KMS-11 (cell line): Measurements from ENCODE around the gene ELK3.

Experiments
- H2AFZ ChIP-seq: fragments of 200-600 bp; sonication (generic); 2 replicates; pipeline ENCODE4 v1.6.1; 2016; ENCODE audit warnings: antibody characterized with exemption, mixed run types, low read depth
- H3K27ac ChIP-seq: fragments of 200-600 bp; sonication (generic); 2 replicates; pipeline ENCODE4 v1.6.1; 2016; ENCODE audit warnings: mild to moderate bottlenecking, mixed run types
- H3K27me3 ChIP-seq: fragments of 200-600 bp; sonication (generic); 2 replicates; pipeline ENCODE4 v1.6.1; 2017; ENCODE audit warnings: mild to moderate bottlenecking, low read depth, mixed run types, moderate library complexity; ENCODE audit not compliant: insufficient read depth
- H3K36me3 ChIP-seq: fragments of 200-600 bp; sonication (generic); 2 replicates; pipeline ENCODE4 v1.6.1; 2017; ENCODE audit warnings: mild to moderate bottlenecking, mixed run types; ENCODE audit not compliant: insufficient read depth
- H3K4me1 ChIP-seq: fragments of 200-600 bp; sonication (generic); 2 replicates; pipeline ENCODE4 v1.6.1; 2016; ENCODE audit warnings: mild to moderate bottlenecking, low read depth, mixed run types; ENCODE audit not compliant: poor library complexity, severe bottlenecking
- H3K4me2 ChIP-seq: fragments of 200-600 bp; sonication (generic); 2 replicates; pipeline ENCODE4 v1.7.0; 2016; ENCODE audit warnings: mild to moderate bottlenecking, mixed run types
- H3K4me3 ChIP-seq: fragments of 200-600 bp; sonication (generic); IDR thresholded peaks from 2 replicates; pipeline ENCODE4 v1.6.1; 2017; ENCODE audit warnings: low read depth, low read length, mixed read lengths; ENCODE audit not compliant: insufficient read depth
- H3K79me2 ChIP-seq: fragments of 200-600 bp; sonication (generic); 2 replicates; pipeline ENCODE4 v1.6.1; 2016; ENCODE audit warnings: low read depth, mixed run types; ENCODE audit not compliant: insufficient read depth
- H3K9ac ChIP-seq: fragments of 200-600 bp; sonication (generic); 2 replicates; pipeline ENCODE4 v1.6.1; 2016; ENCODE audit warnings: mild to moderate bottlenecking, mixed run types
- H4K20me1 ChIP-seq: fragments of 200-600 bp; sonication (generic); 2 replicates; pipeline ENCODE4 v1.6.1; 2016; ENCODE audit warnings: mild to moderate bottlenecking, mixed run types; ENCODE audit not compliant: insufficient read depth
- TF ChIP-seq, protein P1 (sequence below): fragments of 200-600 bp; sonication (generic); conservative IDR thresholded peaks from 2 replicates; pipeline ENCODE4 v1.6.1; 2017; ENCODE audit warnings: low read depth, mild to moderate bottlenecking, antibody characterized with exemption, low read length, moderate library complexity, mixed read lengths

Gene ELK3

DNA sequence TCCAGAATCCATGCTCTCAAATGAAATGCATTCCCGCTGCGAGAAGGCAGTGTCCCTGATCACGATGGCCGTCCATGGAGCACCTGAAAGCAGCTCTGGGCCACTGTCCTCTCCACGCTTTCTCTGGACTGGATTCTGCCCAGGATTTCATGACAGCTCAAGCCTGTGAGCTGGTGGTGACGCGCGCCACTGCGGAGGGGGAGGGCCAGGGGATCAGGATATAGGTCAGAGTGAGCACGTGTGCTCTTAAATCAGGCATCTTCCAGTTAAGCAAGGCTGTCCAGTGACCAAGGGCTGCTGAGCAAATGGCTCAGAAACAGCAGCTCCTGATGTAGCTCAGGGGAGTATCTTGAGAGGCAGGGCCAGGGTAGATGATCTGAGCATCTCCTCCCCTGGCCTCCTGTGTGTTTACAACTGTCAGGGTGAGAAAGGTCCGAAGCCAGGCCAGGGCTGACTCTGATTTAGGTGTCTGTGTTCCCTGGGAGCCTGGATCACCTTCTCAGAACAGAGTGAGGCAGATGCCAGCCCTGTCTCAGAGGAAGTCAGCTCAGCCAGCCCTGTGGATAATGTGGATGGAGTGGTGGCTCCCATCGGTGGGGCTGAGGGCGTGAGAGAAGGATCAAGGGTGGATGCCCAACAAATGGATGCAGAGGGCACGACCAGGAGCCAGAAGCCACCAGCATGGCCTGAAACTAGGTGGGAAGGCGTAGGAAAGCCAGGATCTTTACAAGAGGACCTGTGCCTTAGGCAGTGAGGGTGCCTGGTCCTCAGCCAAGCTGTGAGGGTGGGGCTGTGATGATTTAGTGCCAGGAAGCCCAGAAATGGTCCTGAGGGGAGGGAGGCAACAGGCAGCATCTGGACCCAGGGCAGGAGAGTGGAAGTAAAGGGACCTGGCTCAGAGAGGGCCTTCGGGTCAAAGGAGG lies 55.3 kb downstream of the ELK3 start:
- H4K20me1 ChIP-seq, result no peaks in the 10 kb centered on the region; the same call in 1 of the 2 replicates
- TF ChIP-seq, protein P1, sequence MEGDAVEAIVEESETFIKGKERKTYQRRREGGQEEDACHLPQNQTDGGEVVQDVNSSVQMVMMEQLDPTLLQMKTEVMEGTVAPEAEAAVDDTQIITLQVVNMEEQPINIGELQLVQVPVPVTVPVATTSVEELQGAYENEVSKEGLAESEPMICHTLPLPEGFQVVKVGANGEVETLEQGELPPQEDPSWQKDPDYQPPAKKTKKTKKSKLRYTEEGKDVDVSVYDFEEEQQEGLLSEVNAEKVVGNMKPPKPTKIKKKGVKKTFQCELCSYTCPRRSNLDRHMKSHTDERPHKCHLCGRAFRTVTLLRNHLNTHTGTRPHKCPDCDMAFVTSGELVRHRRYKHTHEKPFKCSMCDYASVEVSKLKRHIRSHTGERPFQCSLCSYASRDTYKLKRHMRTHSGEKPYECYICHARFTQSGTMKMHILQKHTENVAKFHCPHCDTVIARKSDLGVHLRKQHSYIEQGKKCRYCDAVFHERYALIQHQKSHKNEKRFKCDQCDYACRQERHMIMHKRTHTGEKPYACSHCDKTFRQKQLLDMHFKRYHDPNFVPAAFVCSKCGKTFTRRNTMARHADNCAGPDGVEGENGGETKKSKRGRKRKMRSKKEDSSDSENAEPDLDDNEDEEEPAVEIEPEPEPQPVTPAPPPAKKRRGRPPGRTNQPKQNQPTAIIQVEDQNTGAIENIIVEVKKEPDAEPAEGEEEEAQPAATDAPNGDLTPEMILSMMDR, result no peak

DNA sequence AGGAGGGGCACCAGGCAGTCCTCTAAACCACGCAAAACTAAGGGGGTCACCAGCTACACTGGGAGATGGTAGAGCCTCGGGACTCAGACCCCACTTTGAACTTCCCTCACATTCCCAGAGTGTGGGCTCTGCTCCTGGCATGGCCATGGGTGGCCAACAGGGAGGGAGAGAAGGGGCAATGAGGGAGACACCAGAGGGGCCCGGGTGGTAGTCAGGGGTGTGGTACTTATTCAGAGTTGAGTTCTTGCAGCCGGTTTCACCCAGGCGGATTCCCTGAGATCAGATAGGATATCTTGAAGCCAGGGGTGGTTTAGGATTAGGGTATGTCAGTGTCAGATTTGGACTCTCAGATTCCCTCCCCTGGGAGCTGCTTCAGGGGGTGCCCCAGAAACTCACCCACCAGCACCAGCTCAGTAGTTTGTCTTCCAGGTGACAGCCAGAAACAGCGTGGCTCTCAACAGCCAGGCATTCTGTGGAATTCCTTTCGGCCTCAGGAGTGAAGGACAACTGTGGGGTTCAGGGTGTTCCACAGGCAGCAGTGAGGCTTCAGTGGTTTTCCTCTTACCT lies 56.0 kb downstream of the ELK3 start:
- Histone ChIP-seq H4K20me1 (no peaks in the 10 kb centered on the region; the same call in 1 of the 2 replicates), H3K27ac (no peak overlapping the region), H3K4me3 (no peak overlapping the region), H3K4me2 (no peak overlapping the region), H3K27me3 (no peaks in the 10 kb centered on the region), H3K9ac (no peak overlapping the region), H3K4me1 (peaks cover 16% of the 10 kb centered on the region), H2AFZ (no peak overlapping the region), H3K79me2 (peaks cover 30% of the 10 kb centered on the region; the same call in 1 of the 2 replicates), H3K36me3 (0 out of 2 replicates have a peak, but pooled peaks cover 3% of the 10 kb centered on the region)
- TF ChIP-seq, protein P1, result no peak

More for the DNA sequence above, 55.3 kb downstream of the ELK3 start:
- Histone ChIP-seq H3K27ac (no peak overlapping the region), H3K36me3 (0 out of 2 replicates have a peak, but pooled peaks cover 3% of the 10 kb centered on the region), H3K9ac (no peak overlapping the region), H3K79me2 (peaks cover 23% of the 10 kb centered on the region; the same call in 1 of the 2 replicates), H3K4me1 (peaks cover 10% of the 10 kb centered on the region), H3K4me3 (no peak overlapping the region), H3K4me2 (no peak overlapping the region), H2AFZ (no peak overlapping the region), H3K27me3 (no peaks in the 10 kb centered on the region)

DNA sequence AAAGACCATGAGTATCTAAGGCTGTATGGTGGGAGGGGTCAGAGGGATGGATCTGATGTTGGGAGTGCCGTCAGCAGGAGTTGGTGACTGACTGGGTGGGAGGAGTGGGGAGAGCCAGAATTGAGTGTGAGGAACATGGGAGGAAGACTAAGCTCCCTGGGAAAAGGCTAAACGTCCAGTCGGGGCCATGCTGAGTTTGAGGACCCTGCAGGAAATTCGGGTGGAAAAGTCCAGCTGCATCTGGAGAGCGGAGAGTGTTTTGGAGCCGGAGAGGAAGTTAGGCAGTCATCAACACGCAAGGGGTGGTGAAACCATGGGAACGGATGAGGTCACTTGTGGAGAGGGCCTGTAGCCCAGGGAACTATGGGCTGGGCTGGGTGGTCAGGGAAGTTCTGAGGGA lies 60.9 kb downstream of the ELK3 start:
- Histone ChIP-seq H3K9ac (no peak overlapping the region), H3K36me3 (no peaks in the 10 kb centered on the region), H2AFZ (no peak overlapping the region), H4K20me1 (no peaks in the 10 kb centered on the region; the same call in 1 of the 2 replicates), H3K27ac (no peak overlapping the region), H3K27me3 (no peaks in the 10 kb centered on the region), H3K4me1 (peaks cover 64% of the 10 kb centered on the region), H3K4me2 (no peak overlapping the region), H3K79me2 (peaks cover 45% of the 10 kb centered on the region; the same call in 1 of the 2 replicates), H3K4me3 (no peak overlapping the region)
- TF ChIP-seq, protein P1, result no peak

DNA sequence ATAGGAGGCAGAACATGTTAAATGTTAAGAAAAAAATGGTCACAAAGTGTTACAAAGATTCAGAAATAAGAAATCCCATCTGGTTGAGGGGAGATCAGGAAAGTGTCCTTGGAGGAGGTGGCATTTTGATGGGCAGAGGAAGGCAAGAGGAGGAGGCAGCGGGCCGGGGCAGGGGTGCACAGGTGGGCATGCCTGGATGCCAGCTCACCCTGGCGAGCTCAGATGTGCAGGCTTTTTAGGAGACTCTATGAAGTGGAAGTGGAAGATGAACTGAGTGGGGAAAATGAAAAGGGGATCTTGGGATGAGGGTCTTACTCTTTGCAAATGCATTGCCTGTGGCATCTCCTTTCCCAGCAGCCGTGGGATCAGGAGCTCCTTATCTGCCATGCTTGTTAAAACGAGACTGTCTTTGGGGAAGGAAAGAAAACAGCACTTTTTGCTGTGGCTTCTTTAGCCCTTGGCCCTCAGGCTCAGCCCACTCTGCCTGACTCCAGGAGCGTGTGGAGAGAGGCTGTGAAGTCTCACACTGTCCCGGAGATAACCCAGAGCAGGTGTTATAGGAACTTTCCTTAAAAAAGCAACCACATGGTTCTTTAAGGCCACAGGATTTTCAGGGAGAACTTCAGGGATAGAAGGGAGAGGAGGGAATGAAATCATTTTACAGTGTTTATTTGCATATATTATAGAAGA lies 62.6 kb downstream of the ELK3 start:
- Histone ChIP-seq H3K79me2 (peaks cover 44% of the 10 kb centered on the region; the same call in 1 of the 2 replicates), H3K4me3 (no peak overlapping the region), H3K9ac (no peak overlapping the region), H3K4me2 (peak overlapping the region; percentile 36), H3K36me3 (no peaks in the 10 kb centered on the region), H3K27me3 (no peaks in the 10 kb centered on the region), H2AFZ (no peak overlapping the region), H3K4me1 (peaks cover 67% of the 10 kb centered on the region), H3K27ac (peak overlapping the region; percentile 53; the same call in 1 of the 2 replicates), H4K20me1 (no peaks in the 10 kb centered on the region)
- TF ChIP-seq, protein P1, result no peak
